Chondrocyte (in vitro differentiated cells): Measurements from ENCODE around the gene LCNL1. TPM values are rescaled to one million over a fixed set of nuclear protein-coding genes. Genes with fewer than 3 reads are reported as not detected.
A peak's percentile ranks its signal among the peaks of the same experiment; 100 is the strongest.

Experiments used
- DNase-seq: peaks from one replicate; pipeline ENCODE4 v3.0.0; 2021; ENCODE audit warnings: mixed read lengths, low spot score
- H3K27ac Mint-ChIP-seq: one replicate; pipeline ENCODE4 v1.8.0; 2021; ENCODE audit warnings: mild to moderate bottlenecking, moderate library complexity, mixed read lengths; ENCODE audit not compliant: unreplicated experiment
- H3K27me3 Mint-ChIP-seq: 2 replicates; pipeline ENCODE4 v1.8.0; 2021; ENCODE audit warnings: low read depth, mixed read lengths
- H3K36me3 Mint-ChIP-seq: 2 replicates; pipeline ENCODE4 v1.8.0; 2021; ENCODE audit warnings: low read depth, mixed read lengths
- H3K4me1 Mint-ChIP-seq: 2 replicates; pipeline ENCODE4 v1.8.0; 2021; ENCODE audit warnings: low read depth, mild to moderate bottlenecking, mixed read lengths
- H3K4me3 Mint-ChIP-seq: one replicate; pipeline ENCODE4 v1.8.0; 2021; ENCODE audit warnings: mild to moderate bottlenecking, moderate library complexity, mixed read lengths; ENCODE audit not compliant: unreplicated experiment
- H3K9me3 Mint-ChIP-seq: 2 replicates; pipeline ENCODE4 v1.8.0; 2021; ENCODE audit warnings: low read depth, mixed read lengths
- CTCF ChIP-seq: fragments of 200-600 bp; sonication (generic); IDR thresholded peaks from 2 replicates; pipeline ENCODE4 v1.5.0; 2021; ENCODE audit warnings: antibody characterized with exemption, mild to moderate bottlenecking, moderate library complexity
- total RNA-seq: library from RNA; stranded (reverse); gene quantifications from 3 replicates; pipeline ENCODE4 v1.2.1, GENCODE V29; 2021

The LCNL1 gene
- total RNA-seq, 1 donor from 2014 or later: 5.2 TPM

- no peak for DNase-seq
- H3K27ac Mint-ChIP-seq: no peak overlapping the region
- TF ChIP-seq CTCF: no peak
- H3K9me3 Mint-ChIP-seq: peaks cover 3% of the 10 kb centered on the region
- H3K27me3 Mint-ChIP-seq: peaks cover 2% of the 10 kb centered on the region
- no peaks in the 10 kb centered on the region for H3K36me3 Mint-ChIP-seq
- H3K4me1 Mint-ChIP-seq: no peaks in the 10 kb centered on the region
- no peak overlapping the region for H3K4me3 Mint-ChIP-seq
Observed at GRCh38 chr9:136958473-136958872, 24.3 kb upstream of the LCNL1 start.

- H3K4me3 Mint-ChIP-seq: no peak overlapping the region
- peaks cover 2% of the 10 kb centered on the region for H3K27me3 Mint-ChIP-seq
- H3K36me3 Mint-ChIP-seq: no peaks in the 10 kb centered on the region
- DNase-seq: no peak
- no peaks in the 10 kb centered on the region for H3K4me1 Mint-ChIP-seq
- TF ChIP-seq CTCF: no peak
- H3K9me3 Mint-ChIP-seq: peaks cover 3% of the 10 kb centered on the region
- H3K27ac Mint-ChIP-seq: peak overlapping the region; percentile 17
Observed at GRCh38 chr9:136958898-136959850, 23.6 kb upstream of the LCNL1 start.

DNA sequence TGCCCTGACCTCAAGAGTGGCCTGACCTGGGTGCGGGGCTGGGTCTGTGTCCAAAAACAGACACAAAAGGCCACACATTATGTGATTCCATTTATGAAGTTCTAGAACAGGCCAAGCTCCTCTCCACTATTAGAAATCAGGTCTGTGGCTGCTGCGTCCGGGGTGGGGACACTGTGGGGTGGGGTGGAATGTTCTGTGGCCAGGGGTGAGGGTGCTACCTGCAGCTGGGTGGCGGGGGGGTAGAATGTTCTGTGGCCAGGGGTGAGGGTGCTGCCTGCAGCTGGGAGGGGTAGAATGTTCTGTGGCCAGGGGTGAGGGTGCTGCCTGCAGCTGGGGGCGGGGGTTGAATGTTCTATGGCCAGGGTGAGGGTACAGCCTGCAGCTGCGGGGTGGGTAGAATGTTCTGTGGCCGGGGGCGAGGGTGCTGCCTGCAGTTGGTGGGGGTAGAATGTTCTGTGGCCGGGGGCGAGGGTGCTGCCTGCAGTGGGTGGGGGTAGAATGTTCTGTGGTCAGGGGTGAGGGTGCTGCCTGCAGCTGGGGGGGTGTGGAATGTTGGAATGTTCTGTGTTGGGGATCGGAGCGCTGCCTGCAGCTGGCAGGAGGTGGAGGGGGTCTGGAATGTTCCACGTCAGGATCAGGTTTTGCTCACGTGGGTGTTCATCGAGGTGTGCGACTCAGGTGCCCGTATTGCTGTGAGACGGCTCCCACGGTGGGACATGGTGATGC is 22.4 kb upstream of the LCNL1 start:
- Mint-ChIP-seq H3K4me1 (no peaks in the 10 kb centered on the region), H3K27me3 (no peaks in the 10 kb centered on the region), H3K27ac (no peak overlapping the region), H3K36me3 (no peaks in the 10 kb centered on the region), H3K4me3 (no peak overlapping the region), H3K9me3 (peaks cover 3% of the 10 kb centered on the region)
- no peak for DNase-seq
- no peak for TF ChIP-seq CTCF

GRCh38 chr9:136960938-136961275 is 21.9 kb upstream of the LCNL1 start:
- Mint-ChIP-seq H3K9me3 (peaks cover 3% of the 10 kb centered on the region), H3K4me1 (no peaks in the 10 kb centered on the region), H3K4me3 (no peak overlapping the region), H3K27me3 (peaks cover 2% of the 10 kb centered on the region), H3K27ac (no peak overlapping the region), H3K36me3 (no peaks in the 10 kb centered on the region)
- no peak for TF ChIP-seq CTCF
- no peak for DNase-seq

- Mint-ChIP-seq H3K36me3 (no peaks in the 10 kb centered on the region), H3K27me3 (peaks cover 3% of the 10 kb centered on the region), H3K27ac (no peak overlapping the region), H3K4me1 (peaks cover 4% of the 10 kb centered on the region), H3K9me3 (peaks cover 3% of the 10 kb centered on the region), H3K4me3 (no peak overlapping the region)
- no peak for TF ChIP-seq CTCF
- no peak for DNase-seq
Observed at GRCh38 chr9:136961279-136962065, 21.3 kb upstream of the LCNL1 start.
